IMR-90 (cell line): ENCODE measurements around the gene PAPLN. TPM values are rescaled to one million over a fixed set of nuclear protein-coding genes. Genes with fewer than 3 reads are reported as not detected.

Experiments
- ATAC-seq: fragments of 200-7000 bp; cut with Tn5 transposase; 2 replicates; pipeline ENCODE4 v1.9.1; 2020; ENCODE audit warnings: low read depth, mild to moderate bottlenecking, moderate library complexity
- BruUV-seq: library from RNA; stranded (reverse); fragments of 400-500 nt; replicated peaks from 2 replicates; lab custom pipeline; 2021; lab: Mats Ljungman, UMichigan
- CTCF ChIA-PET: fragments of 300-600 bp; formaldehyde crosslinking; extraction: SDS; loops from one replicate; lab custom pipeline; 2021; ENCODE audit warnings: antibody characterized with exemption; lab: Yijun Ruan, JAX
- POLR2A ChIA-PET: fragments of 300-600 bp; sonication (Branson Sonifier 250); formaldehyde crosslinking; loops from one replicate; lab custom pipeline; 2022; ENCODE audit warnings: antibody characterized with exemption; ENCODE audit not compliant: unreplicated experiment; lab: Charles Lee
- DNase-seq: peaks from one replicate; pipeline ENCODE4 v3.0.0; 2013
- H2AFZ ChIP-seq: replicated peaks from 2 replicates; pipeline ENCODE3; 2013; ENCODE audit warnings: low read length, mild to moderate bottlenecking; ENCODE audit not compliant: poor library complexity
- H2AK5ac ChIP-seq: 2 replicates; pipeline ENCODE4 v1.6.1; 2013; ENCODE audit warnings: low read depth, low read length, inconsistent platforms
- H2AK9ac ChIP-seq: replicated peaks from 2 replicates; pipeline ENCODE3; 2013; ENCODE audit warnings: mild to moderate bottlenecking, low read depth, low read length, moderate library complexity; ENCODE audit not compliant: poor library complexity
- H2BK120ac ChIP-seq: 2 replicates; pipeline ENCODE4 v1.6.1; 2013; ENCODE audit warnings: low read depth, low read length, inconsistent platforms
- H2BK15ac ChIP-seq: 3 replicates; pipeline ENCODE4 v1.6.1; 2013; ENCODE audit warnings: low read depth, low read length, inconsistent platforms
- H2BK20ac ChIP-seq: 2 replicates; pipeline ENCODE4 v1.6.1; 2013; ENCODE audit warnings: low read depth, mild to moderate bottlenecking, inconsistent platforms, low read length, moderate library complexity
- H2BK5ac ChIP-seq: 2 replicates; pipeline ENCODE4 v1.6.1; 2013; ENCODE audit warnings: mild to moderate bottlenecking, low read depth, low read length, inconsistent platforms; ENCODE audit not compliant: poor library complexity, severe bottlenecking
- H3K14ac ChIP-seq: replicated peaks from 2 replicates; pipeline ENCODE4 v1.6.1; 2013; ENCODE audit warnings: low read depth, low read length, inconsistent platforms
- H3K18ac ChIP-seq: 2 replicates; pipeline ENCODE4 v1.6.1; 2013; ENCODE audit warnings: low read depth, low read length, control low read depth
- H3K23ac ChIP-seq: 2 replicates; pipeline ENCODE4 v1.6.1; 2013; ENCODE audit warnings: low read depth, low read length, inconsistent platforms
- H3K27ac ChIP-seq: 2 replicates; pipeline ENCODE4 v1.5.1; 2013; ENCODE audit warnings: mild to moderate bottlenecking, control low read depth, low read length; ENCODE audit not compliant: insufficient read depth
- H3K27me3 ChIP-seq: 2 replicates; pipeline ENCODE4 v1.6.1; 2013; ENCODE audit warnings: low read length; ENCODE audit not compliant: control insufficient read depth, insufficient read depth
- H3K36me3 ChIP-seq: 2 replicates; pipeline ENCODE4 v1.6.1; 2013; ENCODE audit warnings: low read length, mixed read lengths; ENCODE audit not compliant: control insufficient read depth, insufficient read depth
- H3K4ac ChIP-seq: 2 replicates; pipeline ENCODE4 v1.6.1; 2013; ENCODE audit warnings: low read depth, low read length, inconsistent platforms
- H3K4me1 ChIP-seq: 2 replicates; pipeline ENCODE4 v1.6.1; 2013; ENCODE audit warnings: low read length, mixed read lengths; ENCODE audit not compliant: control insufficient read depth, insufficient read depth
- H3K4me2 ChIP-seq: 2 replicates; pipeline ENCODE4 v1.6.1; 2013; ENCODE audit warnings: low read depth, mild to moderate bottlenecking, control low read depth, low read length, moderate library complexity
- H3K4me3 ChIP-seq: 2 replicates; pipeline ENCODE4 v1.5.1; 2013; ENCODE audit warnings: low read depth, mild to moderate bottlenecking, control low read depth, low read length, moderate library complexity; ENCODE audit not compliant: insufficient read depth
- H3K56ac ChIP-seq: 2 replicates; pipeline ENCODE4 v1.6.1; 2013; ENCODE audit warnings: low read length, inconsistent platforms; ENCODE audit not compliant: insufficient read depth; ENCODE audit errors: extremely low read depth
- H3K79me1 ChIP-seq, 2 experiments: 2 replicates each; pipeline ENCODE4 v1.6.1; 2013; ENCODE audit warnings: low read length in 2 of 2, inconsistent platforms in 1 of 2, low read depth in 1 of 2
- H3K9ac ChIP-seq: 2 replicates; pipeline ENCODE4 v1.6.1; 2013; ENCODE audit warnings: low read depth, low read length, control low read depth
- H3K9me1 ChIP-seq: 2 replicates; pipeline ENCODE4 v1.6.1; 2013; ENCODE audit warnings: low read length, inconsistent platforms; ENCODE audit not compliant: insufficient read depth
- H3K9me3 ChIP-seq: 2 replicates; pipeline ENCODE4 v1.6.1; 2013; ENCODE audit warnings: low read length; ENCODE audit not compliant: control insufficient read depth, insufficient read depth
- H4K20me1 ChIP-seq: 2 replicates; pipeline ENCODE4 v1.6.1; 2013; ENCODE audit warnings: low read length, inconsistent platforms; ENCODE audit not compliant: insufficient read depth
- H4K5ac ChIP-seq: 2 replicates; pipeline ENCODE4 v1.6.1; 2013; ENCODE audit warnings: mild to moderate bottlenecking, low read depth, low read length, control low read depth
- H4K8ac ChIP-seq, 2 experiments: 2 replicates each; pipeline ENCODE4 v1.6.1; 2013; ENCODE audit warnings: low read depth in 2 of 2, low read length in 2 of 2, control low read depth in 1 of 2, inconsistent platforms in 1 of 2
- H4K91ac ChIP-seq: 2 replicates; pipeline ENCODE4 v1.6.1; 2013; ENCODE audit warnings: low read depth, low read length, inconsistent platforms; ENCODE audit not compliant: insufficient read depth
- BHLHE40 ChIP-seq: fragments of 150-350 bp; IDR thresholded peaks from 2 replicates; pipeline ENCODE4 v1.6.1; 2016; ENCODE audit warnings: mild to moderate bottlenecking, low read depth, low read length
- CEBPB ChIP-seq: IDR thresholded peaks from 2 replicates; pipeline ENCODE4 v1.6.1; 2012; ENCODE audit warnings: low read depth, low read length, improper control_type of control experiment
- CHD1 ChIP-seq: IDR thresholded peaks from 2 replicates; pipeline ENCODE4 v1.6.1; 2012; ENCODE audit warnings: low read depth, low read length, improper control_type of control experiment
- CTCF ChIP-seq: conservative IDR thresholded peaks from 2 replicates; pipeline ENCODE4 v1.5.1; 2012; ENCODE audit warnings: mild to moderate bottlenecking, low read depth, low read length, improper control_type of control experiment
- FOS ChIP-seq: fragments of 150-350 bp; IDR thresholded peaks from 2 replicates; pipeline ENCODE4 v1.6.1; 2016; ENCODE audit warnings: low read depth, low read length
- MAFK ChIP-seq: IDR thresholded peaks from 2 replicates; pipeline ENCODE4 v1.6.1; 2012; ENCODE audit warnings: low read depth, low read length, improper control_type of control experiment
- MXI1 ChIP-seq: IDR thresholded peaks from 2 replicates; pipeline ENCODE4 v1.6.1; 2012; ENCODE audit warnings: low read depth, mild to moderate bottlenecking, low read length, moderate library complexity, borderline replicate concordance
- NFE2L2 ChIP-seq: fragments of 150-350 bp; IDR thresholded peaks from 2 replicates; pipeline ENCODE4 v1.6.1; 2016; ENCODE audit warnings: low read depth, mild to moderate bottlenecking, low read length
- RCOR1 ChIP-seq: IDR thresholded peaks from 2 replicates; pipeline ENCODE4 v1.6.1; 2012; ENCODE audit warnings: mild to moderate bottlenecking, low read length, improper control_type of control experiment; ENCODE audit not compliant: insufficient replicate concordance
- RFX5 ChIP-seq: IDR thresholded peaks from 2 replicates; pipeline ENCODE4 v1.8.0; 2012; ENCODE audit warnings: low read depth, mild to moderate bottlenecking, low read length, moderate library complexity
- SMC3 ChIP-seq: fragments of 150-350 bp; IDR thresholded peaks from 2 replicates; pipeline ENCODE4 v1.6.1; 2016; ENCODE audit warnings: low read depth, mild to moderate bottlenecking, antibody characterized with exemption, low read length, moderate library complexity
- WGBS, 2 experiments: methylation state at CpG; one replicate each; pipeline versions ENCODE4 v1.1.5 to v1.1.7; 2013; ENCODE audit warnings: missing lambda C conversion rate in 2 of 2; ENCODE audit not compliant: insufficient read length in 1 of 2; ENCODE audit errors: extremely low coverage in 2 of 2; 5-methylcytosine and 5-hydroxymethylcytosine counted together
- dilution Hi-C: fragments of 300-500 bp; cut with HindIII; formaldehyde crosslinking; loops from one replicate; pipeline ENCODE4 v1.14.3; 2018; ENCODE audit warnings: low sequenced_read_pairs; ENCODE audit not compliant: unreplicated experiment
- in situ Hi-C: fragments of 300-500 bp; cut with MboI; formaldehyde crosslinking; loops from 3 replicates; pipeline ENCODE4 v1.14.3; 2019; ENCODE audit warnings: low sequenced_read_pairs, inconsistent platforms, mixed read lengths
- intact Hi-C: fragments of 100-400 bp; cut with micrococcal nuclease; formaldehyde crosslinking; loops from 2 replicates; pipeline ENCODE4 v1.10.0; 2022
- polyA plus RNA-seq, 3 experiments: library from polyadenylated mRNA; depleted of rRNA; stranded (reverse); fragments of >200 nt; gene quantifications; 2 replicates each; pipeline ENCODE4 v1.2.3, GENCODE V29; 2012; ENCODE audit warnings: low replicate concordance in 1 of 3
- total RNA-seq: library from RNA; depleted of rRNA; stranded (reverse); fragments of >200 nt; gene quantifications from 2 replicates; pipeline ENCODE4 v1.2.3, GENCODE V29; 2012
- TF ChIP-seq, protein P1 (sequence below): fragments of 150-350 bp; IDR thresholded peaks from 2 replicates; pipeline ENCODE4 v1.6.1; 2017; ENCODE audit warnings: mild to moderate bottlenecking, antibody characterized with exemption, low read length, low read depth

Gene PAPLN
- total and polyA plus RNA-seq, 2 of the 4 experiments (the other 2 are of a cell fraction) = 0.36 to 1.2 TPM

DNA sequence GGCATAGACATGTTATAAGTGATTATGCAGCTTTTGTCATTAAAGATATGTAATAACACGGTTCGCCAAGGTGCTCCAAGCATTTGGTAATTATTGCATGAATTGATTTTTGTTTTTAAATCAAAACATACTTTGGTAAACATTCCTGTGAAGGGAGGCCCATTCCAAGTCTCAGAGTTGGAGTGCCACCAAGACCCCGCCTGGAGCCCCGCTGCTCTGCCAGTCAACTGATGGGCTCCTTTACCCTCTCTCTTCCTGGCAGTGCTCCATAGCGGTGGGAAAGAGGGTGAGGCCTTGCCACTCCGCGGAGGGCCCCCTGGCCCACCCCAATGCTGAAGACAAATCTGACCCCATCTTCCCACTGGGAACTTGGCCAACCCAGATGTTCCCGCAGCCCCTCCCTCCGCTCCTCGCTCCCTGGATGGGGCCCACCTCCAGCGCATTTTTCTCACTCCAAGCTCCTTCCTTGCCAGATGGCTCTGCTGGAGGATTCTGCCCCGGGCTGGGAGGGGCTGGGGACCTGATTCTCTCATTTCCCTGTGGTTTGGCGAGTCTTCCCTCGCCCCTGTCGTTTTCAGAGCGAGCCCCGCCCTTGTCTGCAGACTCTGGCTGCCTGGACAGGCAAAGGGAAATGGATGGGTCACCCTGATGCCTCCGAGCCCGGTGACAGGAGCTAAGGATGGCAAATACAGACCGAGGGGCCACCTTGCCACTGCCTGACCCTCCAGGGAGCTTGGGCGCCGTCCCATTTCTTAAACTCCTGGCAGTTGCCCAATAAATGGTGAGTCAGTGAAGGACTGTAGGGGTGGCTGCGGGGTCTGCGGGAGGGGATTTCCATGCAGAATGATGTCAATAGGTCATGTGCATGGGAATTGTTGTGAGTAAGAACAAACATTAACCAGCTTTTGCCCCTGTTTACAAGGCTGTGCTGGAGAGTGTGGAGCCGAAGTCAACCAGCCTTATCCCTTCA, 9.2 kb upstream of the PAPLN start:
- peak overlapping the region; percentile 53 for H3K27ac ChIP-seq
- H2BK20ac ChIP-seq = no peak overlapping the region
- ChIA-PET CTCF (interaction anchor here (0.5 kb wide), 1 partner anchor 35 kb away, joined by 5 read pairs; no protein-coding TSS in a partner anchor), POLR2A (interaction anchor here (0.5 kb wide), 1 partner anchor 24 kb away, joined by 3 read pairs; no protein-coding TSS in a partner anchor)
- no peak overlapping the region; the same call in 1 of the 2 replicates for H3K14ac ChIP-seq
- no peak overlapping the region for H3K4me3 ChIP-seq
- peak overlapping the region; percentile 19 to 25; a peak in 1 of 4 replicates for H4K8ac ChIP-seq
- intact Hi-C loops (no loop called here), dilution Hi-C loops (no loop called here), in situ Hi-C loops (no loop called here)
- peak overlapping the region; percentile 41; the same call in 1 of the 2 replicates for H2AK5ac ChIP-seq
- peak overlapping the region; percentile 6 for H2AK9ac ChIP-seq
- H3K9me1 ChIP-seq = peaks cover 14% of the 10 kb centered on the region
- ATAC-seq (peak; percentile 79), DNase-seq (peak; percentile 95)
- no peak overlapping the region for H3K56ac ChIP-seq
- peak overlapping the region; percentile 59; the same call in 1 of the 2 replicates for H3K4ac ChIP-seq
- no peaks in the 10 kb centered on the region for H3K36me3 ChIP-seq
- no peak overlapping the region for H3K18ac ChIP-seq
- H2BK5ac ChIP-seq = no peak overlapping the region
- peak overlapping the region; percentile 68 for H2AFZ ChIP-seq
- 7% methylated on average over 9 of the region's 25 CpGs; no CpG with 5 or more reads in 1 of the 2 experiments for WGBS, 2 experiments
- H2BK120ac ChIP-seq = 0 out of 2 replicates have a peak overlapping the region, but pooled peaks have one; percentile 42
- H3K9ac ChIP-seq = no peak overlapping the region
- no peaks in the 10 kb centered on the region for H3K9me3 ChIP-seq
- peaks cover 24% of the 10 kb centered on the region for H3K4me1 ChIP-seq
- H4K91ac ChIP-seq = 0 out of 2 replicates have a peak overlapping the region, but pooled peaks have one; percentile 2
- H4K20me1 ChIP-seq = peaks cover 10% of the 10 kb centered on the region
- H3K27me3 ChIP-seq = no peaks in the 10 kb centered on the region
- no peak overlapping the region for H2BK15ac ChIP-seq
- H3K79me1 ChIP-seq = peaks cover 3 to 12% of the 10 kb centered on the region in 2 experiments; a peak in 2 of 4 replicates
- no TSS peak for BruUV-seq
- no peak overlapping the region for H3K23ac ChIP-seq
- peak overlapping the region; percentile 70 for H3K4me2 ChIP-seq
- no peak overlapping the region for H4K5ac ChIP-seq
- TF ChIP-seq FOS = peak; percentile 82
- TF ChIP-seq NFE2L2 = no peak
- TF ChIP-seq MXI1 = no peak
- no peak for TF ChIP-seq RCOR1
- TF ChIP-seq CHD1 = no peak
- no peak for TF ChIP-seq CTCF
- peak; percentile 81 for TF ChIP-seq BHLHE40
- peak; percentile 55 for TF ChIP-seq CEBPB
- no peak for TF ChIP-seq SMC3
- no peak for TF ChIP-seq RFX5
- no peak for TF ChIP-seq MAFK
- TF ChIP-seq, protein P1, sequence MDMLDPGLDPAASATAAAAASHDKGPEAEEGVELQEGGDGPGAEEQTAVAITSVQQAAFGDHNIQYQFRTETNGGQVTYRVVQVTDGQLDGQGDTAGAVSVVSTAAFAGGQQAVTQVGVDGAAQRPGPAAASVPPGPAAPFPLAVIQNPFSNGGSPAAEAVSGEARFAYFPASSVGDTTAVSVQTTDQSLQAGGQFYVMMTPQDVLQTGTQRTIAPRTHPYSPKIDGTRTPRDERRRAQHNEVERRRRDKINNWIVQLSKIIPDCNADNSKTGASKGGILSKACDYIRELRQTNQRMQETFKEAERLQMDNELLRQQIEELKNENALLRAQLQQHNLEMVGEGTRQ = 0 out of 2 replicates have a peak, but pooled peaks have one; percentile 9
